Measurements from ENCODE around the gene NEK7.
A peak's percentile ranks its signal among the peaks of the same experiment; 100 is the strongest.
"Not testable (repeated sequence)": the region's sequence is repeated elsewhere in the genome, so short reads cannot be mapped to it uniquely, and the experiment has no call there.

NEK7 gene

DNA sequence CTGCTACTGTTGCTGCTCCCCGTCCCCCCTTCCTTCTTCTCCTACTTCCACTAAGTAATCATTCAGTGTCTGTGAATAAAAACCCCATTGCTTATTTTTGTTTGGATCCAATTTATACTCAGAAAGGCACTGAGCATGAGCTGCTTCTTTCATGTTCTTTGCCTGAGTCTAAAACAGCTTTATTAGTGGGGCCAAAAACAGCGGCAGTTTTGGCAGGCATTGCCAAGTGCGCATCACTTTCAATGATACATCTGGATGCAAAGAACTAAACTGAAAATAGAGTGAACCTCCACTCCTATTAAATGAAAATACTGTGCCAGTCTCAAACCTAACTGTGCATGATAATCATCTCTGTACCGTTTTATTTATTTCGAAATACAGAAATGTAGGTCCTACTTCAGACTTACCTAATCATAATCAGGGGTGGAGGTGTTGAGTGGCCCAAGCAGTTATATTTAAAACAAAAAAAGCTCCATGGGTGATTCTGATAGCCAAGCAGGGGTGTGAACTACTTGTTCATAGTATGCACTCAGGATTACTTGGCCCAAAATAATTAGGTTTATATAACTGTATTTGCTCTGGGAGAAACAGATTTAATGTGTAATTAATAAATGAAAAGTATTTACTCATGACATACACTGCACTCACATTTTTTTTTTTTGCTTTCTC lies 48.4 kb downstream of the NEK7 start:
- no peak for DNase-seq (ENCODE audit: low spot score)

DNA sequence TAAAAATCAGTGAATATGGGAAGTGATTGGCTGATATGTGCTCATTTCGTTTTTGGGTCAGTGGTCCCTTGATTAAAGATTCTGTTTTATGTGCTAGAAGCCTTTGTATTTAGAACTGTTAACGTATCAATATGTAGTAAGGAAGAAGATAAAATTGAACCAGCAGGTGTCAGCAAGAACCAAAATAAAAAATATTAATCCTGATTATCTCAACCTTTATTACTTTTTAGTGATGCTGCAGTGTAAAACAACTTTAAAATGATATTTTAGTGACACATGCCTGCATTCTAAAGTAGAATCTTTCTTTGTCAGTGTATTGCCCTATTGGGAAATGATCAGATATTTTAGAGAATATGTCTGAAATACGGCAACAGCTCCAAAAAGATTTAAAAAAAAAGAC lies 49.5 kb downstream of the NEK7 start:
- DNase-seq (ENCODE audit: low spot score), result no peak

DNA sequence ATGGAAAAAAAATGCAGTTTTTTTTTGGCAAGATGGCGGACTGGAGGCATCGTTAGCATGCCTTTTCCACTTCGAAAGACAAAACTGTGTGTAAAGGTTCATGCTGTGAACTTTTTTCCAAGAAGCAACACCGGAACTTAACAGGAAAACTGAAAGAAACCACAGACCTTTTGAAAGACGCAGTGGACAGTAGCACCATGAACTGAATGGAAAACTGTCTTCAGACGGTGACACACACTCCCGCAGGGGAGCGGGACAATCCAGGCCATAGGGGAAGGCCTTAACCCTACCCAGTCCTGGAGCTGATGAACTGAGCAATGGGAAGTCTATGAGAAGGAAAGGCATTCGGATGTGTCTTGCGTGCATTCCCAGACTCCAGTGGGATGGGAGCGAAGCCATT lies 54.9 kb downstream of the NEK7 start:
- no peak for DNase-seq (ENCODE audit: low spot score)

DNA sequence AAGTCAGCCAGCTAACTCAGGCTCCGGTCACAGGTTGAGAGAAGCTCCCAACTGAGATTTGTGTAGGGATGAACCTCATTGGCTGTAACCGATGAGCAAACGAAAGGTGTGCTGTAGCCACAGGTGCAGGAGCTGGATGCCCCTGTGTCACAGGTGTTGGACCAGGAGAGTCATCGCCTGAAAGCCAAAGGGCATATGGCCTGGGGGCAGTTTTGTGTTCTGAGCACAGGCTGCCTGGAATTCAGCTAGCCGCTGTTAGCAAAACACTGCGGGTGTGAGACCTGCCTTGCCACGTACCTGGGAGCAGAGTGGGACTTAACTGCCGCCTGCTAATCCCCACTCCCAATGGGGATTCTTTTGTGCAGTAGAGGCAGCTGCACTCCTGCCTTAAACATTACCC lies 55.3 kb downstream of the NEK7 start:
- no peak for DNase-seq (ENCODE audit: low spot score)

DNA sequence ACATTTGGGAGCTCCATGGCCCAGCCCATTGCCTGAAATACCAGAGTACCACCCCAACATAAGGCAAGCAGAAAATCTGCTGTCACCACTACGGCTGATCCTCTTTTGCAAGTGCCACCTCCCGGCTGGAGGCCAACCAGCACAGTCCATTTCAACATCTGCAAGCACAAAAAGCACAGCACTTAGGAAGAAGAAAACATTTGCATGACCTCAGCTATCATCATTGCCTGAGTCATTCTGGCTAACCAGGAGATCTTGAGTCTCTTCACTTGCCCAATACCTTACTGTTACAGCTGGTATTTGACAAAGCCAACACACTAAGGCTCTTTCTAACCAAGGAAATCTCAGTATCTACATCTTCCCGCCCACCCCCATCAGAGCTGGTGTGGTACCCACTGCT lies 55.9 kb downstream of the NEK7 start:
- no peak for DNase-seq (ENCODE audit: low spot score)

DNA sequence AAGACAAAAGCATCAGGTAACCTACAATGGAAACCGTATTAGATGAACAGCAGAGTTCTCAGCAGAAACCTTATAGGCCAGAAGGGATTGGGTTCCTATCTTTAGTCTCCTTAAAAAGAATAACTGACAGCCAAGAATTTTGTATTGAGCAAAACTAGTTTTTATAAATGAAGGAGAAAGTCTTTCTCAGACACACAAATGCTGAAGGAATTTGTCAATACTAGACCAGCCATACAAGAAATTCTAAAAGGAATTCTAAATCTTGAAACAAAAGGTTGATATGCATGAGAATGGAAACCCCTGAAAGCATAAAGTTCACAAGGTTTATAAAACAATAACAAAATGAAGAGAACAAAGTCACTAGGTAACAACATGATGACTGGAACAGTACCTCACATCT lies 58.1 kb downstream of the NEK7 start:
- DNase-seq (ENCODE audit: low spot score), result no peak

DNA sequence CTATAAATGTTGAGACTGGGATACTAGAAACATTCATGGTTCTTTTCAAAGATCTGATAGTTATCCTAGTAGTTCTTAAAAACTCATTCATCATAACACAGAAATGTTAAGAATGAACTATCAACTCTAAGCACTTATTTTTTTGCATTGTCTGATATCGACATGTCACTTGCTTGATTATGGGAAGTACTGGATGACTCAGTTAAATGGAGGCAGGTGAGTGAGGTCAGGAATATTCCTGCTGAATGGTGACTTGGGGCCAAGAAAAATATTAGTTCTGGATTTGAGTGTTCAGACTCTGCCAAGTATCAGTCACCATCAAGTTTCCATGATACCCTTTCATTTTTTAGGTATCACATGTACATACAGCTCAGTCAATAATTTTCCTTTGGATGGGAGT lies 63.6 kb downstream of the NEK7 start:
- no peak for DNase-seq (ENCODE audit: low spot score)

DNA sequence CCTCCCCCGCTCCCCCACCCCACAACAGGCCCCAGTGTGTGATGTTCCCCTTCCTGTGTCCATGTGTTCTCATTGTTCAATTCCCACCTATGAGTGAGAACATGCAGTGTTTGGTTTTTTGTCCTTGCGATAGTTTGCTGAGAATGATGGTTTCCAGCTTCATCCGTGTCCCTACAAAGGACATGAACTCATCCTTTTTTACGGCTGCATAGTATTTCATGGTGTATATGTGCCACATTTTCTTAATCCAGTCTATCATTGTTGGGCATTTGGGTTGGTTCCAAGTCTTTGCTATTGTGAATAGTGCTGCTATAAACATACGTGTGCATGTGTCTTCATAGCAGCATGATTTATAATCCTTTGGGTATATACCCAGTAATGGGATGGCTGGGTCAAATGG lies 70.2 kb downstream of the NEK7 start:
- not testable (repeated sequence) for DNase-seq (ENCODE audit: low spot score)

DNA sequence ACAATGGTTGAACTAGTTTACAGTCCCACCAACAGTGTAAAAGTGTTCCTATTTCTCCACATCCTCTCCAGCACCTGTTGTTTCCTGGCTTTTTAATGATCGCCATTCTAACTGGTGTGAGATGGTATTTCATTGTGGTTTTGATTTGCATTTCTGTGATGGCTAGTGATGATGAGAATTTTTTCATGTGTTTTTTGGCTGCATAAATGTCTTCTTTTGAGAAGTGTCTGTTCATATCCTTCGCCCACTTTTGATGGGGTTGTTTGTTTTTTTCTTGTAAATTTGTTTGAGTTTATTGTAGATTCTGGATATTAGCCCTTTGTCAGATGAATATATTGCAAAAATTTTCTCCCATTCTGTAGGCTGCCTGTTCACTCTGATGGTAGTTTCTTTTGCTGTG lies 70.7 kb downstream of the NEK7 start:
- DNase-seq (ENCODE audit: low spot score), result not testable (repeated sequence)

DNA sequence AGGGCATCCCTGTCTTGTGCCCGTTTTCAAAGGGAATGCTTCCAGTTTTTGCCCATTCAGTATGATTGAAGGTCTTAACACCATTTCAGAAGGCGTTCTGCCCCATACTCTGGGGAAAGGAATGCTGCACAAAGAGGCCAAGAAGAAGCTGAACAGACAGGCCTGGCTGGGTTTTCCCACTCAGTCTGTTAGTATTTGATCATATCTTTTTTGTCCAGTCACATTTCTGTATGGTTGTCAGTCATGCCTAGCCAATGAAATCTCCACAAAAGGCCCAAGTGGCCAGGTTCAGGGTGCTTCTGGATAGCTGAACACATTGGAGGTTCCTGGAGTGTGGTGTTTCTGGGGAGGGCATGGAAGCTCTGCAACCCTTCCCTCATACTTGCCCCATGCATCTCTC lies 72.1 kb downstream of the NEK7 start:
- no peak for DNase-seq (ENCODE audit: low spot score)

DNA sequence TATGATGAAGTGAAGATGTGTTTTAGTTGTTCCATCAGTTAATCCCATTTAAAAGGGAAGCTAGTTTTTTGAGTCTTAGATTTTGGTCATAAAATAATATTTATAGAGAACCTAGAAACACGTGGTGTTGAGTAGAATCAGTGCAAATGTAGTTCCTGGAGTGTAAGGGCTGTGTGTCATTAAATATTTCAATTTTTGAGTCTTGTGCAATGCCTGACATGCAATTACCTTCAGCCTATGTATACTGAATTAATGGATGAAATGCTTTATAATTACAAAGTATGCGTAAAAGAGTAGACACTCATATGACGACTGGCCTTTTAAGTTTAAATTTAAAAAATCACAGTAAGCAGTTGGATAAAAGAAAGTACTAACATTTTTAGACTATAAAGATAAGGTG lies 75.0 kb downstream of the NEK7 start:
- no peak for DNase-seq (ENCODE audit: low spot score)

DNA sequence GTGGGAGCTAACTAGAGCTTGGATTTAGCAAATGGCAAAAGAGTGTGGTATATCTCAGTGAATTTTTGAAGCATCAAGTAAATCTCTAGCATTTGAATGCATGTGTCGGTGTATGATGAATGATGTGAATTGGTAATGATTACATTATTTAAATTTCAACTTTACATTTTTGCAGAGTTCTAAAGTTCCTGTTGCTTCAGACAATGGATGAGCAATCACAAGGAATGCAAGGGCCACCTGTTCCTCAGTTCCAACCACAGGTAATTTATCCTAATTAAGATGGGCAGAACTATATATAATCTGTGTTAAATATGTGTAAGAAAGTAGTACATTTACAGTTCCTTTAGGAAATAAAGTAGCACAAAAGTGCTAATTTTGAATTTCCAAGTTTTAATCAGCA lies 75.6 kb downstream of the NEK7 start:
- no peak for DNase-seq (ENCODE audit: low spot score)

DNA sequence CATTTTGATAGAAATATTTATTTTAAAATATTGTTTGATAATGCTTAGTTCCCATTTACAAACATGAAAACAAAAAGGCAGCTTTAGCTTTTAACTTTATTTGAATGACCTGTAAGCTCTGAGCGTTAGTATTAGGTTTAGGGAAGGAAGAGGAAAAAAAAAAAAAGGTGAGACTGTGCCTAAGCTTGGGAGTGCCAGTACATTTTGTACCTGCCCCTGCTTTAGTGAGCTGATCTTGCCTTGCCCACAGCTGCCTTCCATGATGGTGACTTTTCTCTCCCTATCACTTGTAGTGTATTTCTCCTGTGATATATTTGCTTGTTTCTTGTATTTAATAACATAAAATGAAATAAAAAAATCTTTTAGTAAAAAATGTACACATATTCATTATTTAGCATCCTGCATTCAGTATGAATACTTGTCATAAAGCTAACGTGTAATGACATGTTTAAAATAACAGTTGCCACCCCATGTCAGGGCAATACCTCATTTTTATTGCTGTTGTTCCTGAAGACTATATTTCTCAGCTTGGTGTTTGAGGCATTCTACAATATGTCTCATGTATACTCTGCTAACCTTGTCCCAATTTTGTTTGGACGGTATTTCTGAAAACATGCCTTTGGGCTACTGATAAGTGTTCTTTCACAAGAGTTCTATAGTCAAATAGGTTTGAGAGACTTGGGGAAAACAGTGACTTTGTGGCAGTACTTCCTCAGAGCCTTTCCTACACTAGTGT lies 76.3 kb downstream of the NEK7 start:
- DNase-seq (ENCODE audit: low spot score), result no peak

DNA sequence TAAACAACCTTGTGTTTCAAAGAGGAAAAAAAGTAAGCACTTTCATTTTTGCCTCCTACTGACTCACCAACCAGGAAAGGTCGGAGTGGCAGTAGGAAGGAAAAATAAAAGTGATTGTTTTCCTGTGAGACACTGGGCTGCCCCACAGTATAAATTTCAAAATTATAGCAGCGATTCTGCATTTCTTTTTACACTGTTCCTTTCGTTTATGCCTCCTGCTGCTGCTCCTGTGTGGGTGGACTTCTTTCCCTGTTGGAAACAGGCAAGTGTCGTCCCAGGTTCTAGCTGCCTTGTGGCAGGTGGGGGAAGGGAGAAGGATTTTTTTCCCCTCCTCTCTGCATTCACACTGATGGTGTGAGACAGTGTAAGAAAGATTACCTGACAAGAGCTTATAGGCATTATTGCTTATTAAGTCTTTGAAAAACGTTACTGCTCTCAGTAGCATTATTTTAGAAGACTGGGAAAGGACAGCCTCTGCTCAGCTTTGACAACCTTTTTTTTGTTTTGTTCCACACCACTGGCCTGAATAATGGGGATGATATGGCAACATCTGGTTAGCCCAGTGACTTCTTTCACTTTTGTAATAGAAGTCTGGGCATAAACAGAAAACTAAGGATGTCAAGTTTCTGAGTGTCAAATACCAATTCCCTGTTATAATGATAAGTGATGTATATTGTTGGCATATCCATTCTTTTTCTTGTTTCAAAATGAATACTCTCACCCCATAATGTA lies 77.9 kb downstream of the NEK7 start:
- DNase-seq (ENCODE audit: low spot score), result peak; percentile 15

DNA sequence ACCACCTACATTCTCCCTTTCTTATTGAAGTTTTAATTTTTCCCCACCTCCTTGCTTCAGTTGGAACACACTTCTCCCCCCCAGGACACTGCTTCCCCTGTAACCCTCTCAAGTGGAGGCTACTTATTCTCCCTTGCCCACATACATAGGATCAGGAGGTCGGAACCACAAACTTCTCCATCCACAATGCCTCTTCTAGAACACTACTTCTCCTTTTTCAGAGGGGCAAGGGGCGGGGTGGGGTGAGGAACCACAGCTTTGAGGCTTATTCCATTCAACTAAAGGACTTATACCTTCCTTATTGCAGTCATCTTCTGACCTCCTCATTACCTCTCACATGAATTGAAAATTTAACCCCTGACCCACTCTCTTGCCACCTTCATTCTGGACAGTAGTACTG lies 81.3 kb downstream of the NEK7 start:
- DNase-seq (ENCODE audit: low spot score), result no peak

DNA sequence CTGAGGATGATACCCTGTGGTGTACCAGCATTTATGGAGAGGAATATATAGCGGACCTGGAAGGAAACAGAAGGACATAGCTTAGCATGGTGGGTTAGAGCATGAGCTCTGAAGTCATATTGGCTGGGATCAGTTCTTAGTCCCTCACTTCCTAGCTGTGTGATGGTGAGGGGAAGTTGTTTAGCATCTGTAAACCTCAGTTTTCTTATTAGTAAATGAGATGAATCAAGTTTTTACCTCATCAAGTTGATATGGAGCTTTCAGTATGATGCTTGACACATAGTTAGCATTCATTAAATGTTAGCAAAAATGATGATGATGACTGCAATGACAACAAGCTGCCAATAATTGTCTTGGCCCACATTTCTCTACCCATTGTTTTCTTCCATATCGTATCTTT lies 84.8 kb downstream of the NEK7 start:
- peak; percentile 33 for DNase-seq (ENCODE audit: low spot score)

DNA sequence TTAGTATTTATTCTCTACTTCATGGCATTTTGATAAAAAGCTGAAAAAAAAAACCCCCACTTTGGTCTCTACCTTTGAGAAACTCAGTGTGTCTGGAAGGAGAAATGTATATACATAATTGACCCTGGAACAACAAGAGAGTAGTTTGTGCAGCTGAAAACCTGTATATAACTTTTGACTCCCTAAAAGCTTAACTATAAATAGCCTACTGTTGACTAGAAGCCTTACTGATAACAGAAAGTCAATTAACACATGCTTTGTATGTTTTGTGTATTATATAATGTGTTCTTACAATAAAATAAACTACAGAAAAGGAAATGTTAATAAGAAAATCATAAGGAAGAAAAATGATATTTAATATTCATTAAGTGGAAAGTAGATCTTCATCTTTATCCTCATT lies 88.0 kb downstream of the NEK7 start:
- DNase-seq (ENCODE audit: low spot score), result no peak

DNA sequence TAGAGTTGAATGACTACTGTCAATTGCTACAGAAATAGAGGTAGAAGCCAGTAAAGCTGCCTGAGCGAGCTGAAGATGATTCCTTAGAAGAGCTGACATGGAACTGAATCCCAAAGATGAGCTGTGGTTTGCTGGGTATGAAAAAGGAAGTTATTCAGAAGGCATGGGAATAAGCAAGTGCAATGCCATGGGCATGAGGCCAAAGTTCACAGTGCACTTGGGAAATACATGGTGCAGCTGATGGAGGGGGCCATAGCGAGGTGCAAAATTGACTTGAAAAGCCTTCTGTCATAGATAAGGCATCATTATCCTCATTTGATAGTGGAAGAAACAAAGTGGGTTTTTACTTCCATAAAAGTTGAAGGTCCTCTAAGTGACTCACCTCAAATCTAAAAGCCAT lies 88.6 kb downstream of the NEK7 start:
- no peak for DNase-seq (ENCODE audit: low spot score)

DNA sequence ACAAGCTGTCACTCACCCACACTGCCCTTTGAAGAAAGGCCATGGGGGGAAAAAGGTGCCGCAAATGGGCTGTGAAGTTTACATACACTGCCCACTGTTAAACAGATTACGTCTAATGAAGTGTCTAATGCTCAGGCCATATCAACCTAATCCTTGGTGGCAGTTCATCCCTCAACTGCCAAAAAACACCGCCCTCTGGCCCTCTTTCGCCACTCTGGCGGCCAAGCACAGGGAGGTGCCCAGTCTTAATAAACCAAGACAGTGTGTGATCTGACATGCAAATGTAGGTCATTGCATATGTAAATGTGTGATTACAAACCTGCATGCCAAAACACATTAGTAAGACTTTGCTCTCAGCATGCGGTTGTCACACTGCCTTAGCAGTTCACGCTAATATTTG lies 89.5 kb downstream of the NEK7 start:
- no peak for DNase-seq (ENCODE audit: low spot score)

DNA sequence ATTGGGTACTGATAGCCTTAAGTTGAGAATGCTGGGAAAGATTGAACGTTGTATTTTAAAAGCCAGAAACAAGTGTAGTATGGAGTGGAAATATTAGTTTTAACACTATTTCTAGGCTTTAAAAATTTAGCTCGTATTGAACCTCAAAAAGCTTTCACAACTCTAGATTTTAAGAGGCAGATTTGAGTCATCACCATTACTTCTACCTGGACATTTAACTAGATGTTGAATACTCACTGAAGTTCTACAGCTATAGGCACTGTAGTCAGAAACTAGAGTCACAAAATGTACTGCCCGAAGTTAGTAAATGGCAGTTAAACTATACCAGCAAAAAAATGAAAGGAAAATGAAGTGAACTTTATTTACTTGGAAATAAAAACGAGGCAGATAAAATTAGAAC lies 96.5 kb downstream of the NEK7 start:
- no peak for DNase-seq (ENCODE audit: low spot score)

DNA sequence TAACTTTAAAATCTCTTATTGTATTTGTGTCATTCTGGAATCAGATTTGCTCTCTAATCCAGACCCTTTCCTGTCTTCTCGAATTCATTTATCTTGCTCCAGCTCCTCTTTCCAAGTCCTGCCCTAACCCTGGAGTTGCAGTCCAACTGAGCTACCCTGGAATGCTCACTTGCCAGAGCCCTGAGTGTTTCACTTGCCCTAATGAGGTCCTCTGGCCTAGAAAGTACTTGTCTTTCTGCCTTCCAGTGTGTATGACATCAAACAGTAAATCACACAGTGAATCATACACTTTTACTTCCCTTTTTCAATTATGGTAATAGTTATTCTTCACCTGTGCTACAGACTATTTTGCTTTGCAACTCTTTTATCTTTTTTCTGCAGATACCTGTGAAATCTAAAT lies 96.9 kb downstream of the NEK7 start:
- peak; percentile 36 for DNase-seq (ENCODE audit: low spot score)

DNA sequence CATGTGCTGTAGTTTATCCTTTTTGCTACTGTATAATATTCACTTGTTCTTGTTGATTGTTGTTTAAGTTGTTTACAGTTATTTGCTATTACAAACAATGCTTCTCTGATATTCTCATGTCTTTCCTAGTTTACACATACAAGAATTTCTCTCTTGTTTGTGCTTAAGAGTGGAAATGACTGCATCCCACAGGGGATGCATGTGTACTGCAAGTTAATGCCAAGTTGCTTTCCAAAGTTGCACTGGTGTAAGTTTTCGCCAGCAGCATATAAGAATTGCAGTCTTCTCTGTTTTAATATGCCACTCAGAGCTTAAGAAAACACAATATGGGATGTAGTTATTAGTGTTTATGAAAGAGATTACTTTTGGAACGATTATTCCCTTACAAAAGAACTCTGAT lies 97.7 kb downstream of the NEK7 start:
- DNase-seq (ENCODE audit: low spot score), result no peak

DNA sequence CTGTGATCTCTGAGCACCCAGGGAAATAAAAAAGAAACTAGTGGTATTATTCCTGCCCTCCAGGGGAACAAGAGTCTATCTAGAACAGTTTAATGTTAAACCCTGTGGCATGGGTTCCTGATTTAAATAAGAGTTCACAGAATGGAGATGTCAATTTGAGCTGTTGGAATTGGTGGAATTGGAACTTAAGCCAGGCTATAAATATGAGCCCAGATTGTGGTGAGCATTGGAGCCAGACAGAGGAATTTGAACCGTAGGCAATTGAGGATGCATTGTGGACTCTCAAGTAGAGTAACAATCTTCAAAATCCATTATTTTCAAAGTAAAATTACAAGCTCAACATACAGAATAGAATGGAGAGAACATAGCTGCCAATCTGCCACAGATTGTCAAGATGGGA lies 98.2 kb downstream of the NEK7 start:
- DNase-seq (ENCODE audit: low spot score), result no peak
